T-helper 1 cell treated with Interleukin-12 subunit alpha and Interleukin-12 subunit beta and Interleukin-4 antibody, amounts not matched to agents 30 μg/mL and 1 μg/mL, for 36 hours (primary cell): Measurements from ENCODE around the gene PDE2A.
"Not testable (repeated sequence)": the region's sequence is repeated elsewhere in the genome, so short reads cannot be mapped to it uniquely, and the experiment has no call there.

Source experiments
- H3K27ac Mint-ChIP-seq: one replicate; pipeline ENCODE4 v1.8.0; 2021; ENCODE audit warnings: mild to moderate bottlenecking, mixed read lengths
- H3K27me3 Mint-ChIP-seq: one replicate; pipeline ENCODE4 v1.8.0; 2021; ENCODE audit warnings: low read depth, mixed read lengths
- H3K36me3 Mint-ChIP-seq: one replicate; pipeline ENCODE4 v1.8.0; 2021; ENCODE audit warnings: low read depth, mixed read lengths
- H3K4me1 Mint-ChIP-seq: one replicate; pipeline ENCODE4 v1.8.0; 2021; ENCODE audit warnings: low read depth, mixed read lengths
- H3K4me3 Mint-ChIP-seq: one replicate; pipeline ENCODE4 v1.8.0; 2021; ENCODE audit warnings: mild to moderate bottlenecking, moderate library complexity, mixed read lengths
- H3K9me3 Mint-ChIP-seq: one replicate; pipeline ENCODE4 v1.8.0; 2021; ENCODE audit warnings: mixed read lengths

PDE2A gene

GRCh38 chr11:72556433-72556832, 117.8 kb downstream of the PDE2A start:
- H3K27me3 Mint-ChIP-seq = peaks cover 39% of the 10 kb centered on the region
- H3K4me1 Mint-ChIP-seq = peaks cover 9% of the 10 kb centered on the region
- no peaks in the 10 kb centered on the region for H3K9me3 Mint-ChIP-seq
- no peaks in the 10 kb centered on the region for H3K36me3 Mint-ChIP-seq
- H3K27ac Mint-ChIP-seq = no peak overlapping the region
- H3K4me3 Mint-ChIP-seq = no peak overlapping the region

- H3K9me3 Mint-ChIP-seq, H3K4me3 Mint-ChIP-seq: not testable (repeated sequence)
These were observed 119.2 kb downstream of the PDE2A start for GRCh38 chr11:72555014-72555522.

GRCh38 chr11:72553706-72554105, 120.5 kb downstream of the PDE2A start:
- peaks cover 35% of the 10 kb centered on the region for H3K27me3 Mint-ChIP-seq
- H3K9me3 Mint-ChIP-seq = no peaks in the 10 kb centered on the region
- H3K27ac Mint-ChIP-seq = no peak overlapping the region
- no peaks in the 10 kb centered on the region for H3K36me3 Mint-ChIP-seq
- H3K4me1 Mint-ChIP-seq = peaks cover 9% of the 10 kb centered on the region
- H3K4me3 Mint-ChIP-seq = no peak overlapping the region

More at GRCh38 chr11:72555014-72555522, 119.2 kb downstream of the PDE2A start:
- not testable (repeated sequence) for H3K4me1 Mint-ChIP-seq, H3K36me3 Mint-ChIP-seq, H3K27ac Mint-ChIP-seq
- H3K27me3 Mint-ChIP-seq = peaks cover 39% of the 10 kb centered on the region

- H3K27ac Mint-ChIP-seq = no peak overlapping the region
- no peaks in the 10 kb centered on the region for H3K9me3 Mint-ChIP-seq
- no peaks in the 10 kb centered on the region for H3K36me3 Mint-ChIP-seq
- peaks cover 9% of the 10 kb centered on the region for H3K4me1 Mint-ChIP-seq
- H3K27me3 Mint-ChIP-seq = peaks cover 25% of the 10 kb centered on the region
- H3K4me3 Mint-ChIP-seq = no peak overlapping the region
These were observed 121.8 kb downstream of the PDE2A start for GRCh38 chr11:72552399-72552910.

- no peaks in the 10 kb centered on the region for H3K9me3 Mint-ChIP-seq
- H3K4me3 Mint-ChIP-seq = no peak overlapping the region
These were observed 122.7 kb downstream of the PDE2A start for GRCh38 chr11:72551571-72551970.

GRCh38 chr11:72548463-72548862, 125.8 kb downstream of the PDE2A start:
- H3K4me1 Mint-ChIP-seq = peaks cover 2% of the 10 kb centered on the region
- H3K27me3 Mint-ChIP-seq = peaks cover 18% of the 10 kb centered on the region
- H3K4me3 Mint-ChIP-seq = no peak overlapping the region
- no peaks in the 10 kb centered on the region for H3K36me3 Mint-ChIP-seq
- H3K9me3 Mint-ChIP-seq = no peaks in the 10 kb centered on the region
- no peak overlapping the region for H3K27ac Mint-ChIP-seq

More at GRCh38 chr11:72551571-72551970, 122.7 kb downstream of the PDE2A start:
- Mint-ChIP-seq H3K27me3 (peaks cover 19% of the 10 kb centered on the region), H3K4me1 (peaks cover 9% of the 10 kb centered on the region), H3K27ac (no peak overlapping the region), H3K36me3 (no peaks in the 10 kb centered on the region)

GRCh38 chr11:72546866-72547265, 127.4 kb downstream of the PDE2A start:
- Mint-ChIP-seq H3K27ac (no peak overlapping the region), H3K27me3 (peaks cover 16% of the 10 kb centered on the region), H3K4me1 (no peaks in the 10 kb centered on the region), H3K36me3 (no peaks in the 10 kb centered on the region), H3K9me3 (no peaks in the 10 kb centered on the region), H3K4me3 (no peak overlapping the region)

- H3K27me3 Mint-ChIP-seq = peaks cover 32% of the 10 kb centered on the region
- no peaks in the 10 kb centered on the region for H3K36me3 Mint-ChIP-seq
- no peaks in the 10 kb centered on the region for H3K4me1 Mint-ChIP-seq
- no peaks in the 10 kb centered on the region for H3K9me3 Mint-ChIP-seq
- H3K4me3 Mint-ChIP-seq = no peak overlapping the region
- no peak overlapping the region for H3K27ac Mint-ChIP-seq
These were observed 129.6 kb downstream of the PDE2A start for GRCh38 chr11:72544589-72544988.

GRCh38 chr11:72543849-72544542, 130.2 kb downstream of the PDE2A start:
- Mint-ChIP-seq H3K4me1 (no peaks in the 10 kb centered on the region), H3K9me3 (no peaks in the 10 kb centered on the region), H3K27ac (no peak overlapping the region), H3K4me3 (no peak overlapping the region), H3K27me3 (peaks cover 38% of the 10 kb centered on the region), H3K36me3 (no peaks in the 10 kb centered on the region)

- Mint-ChIP-seq H3K9me3 (no peaks in the 10 kb centered on the region), H3K4me3 (no peak overlapping the region), H3K27me3 (peaks cover 47% of the 10 kb centered on the region), H3K36me3 (no peaks in the 10 kb centered on the region), H3K27ac (no peak overlapping the region), H3K4me1 (no peaks in the 10 kb centered on the region)
These were observed 132.8 kb downstream of the PDE2A start for GRCh38 chr11:72541257-72541974.

- no peaks in the 10 kb centered on the region for H3K4me1 Mint-ChIP-seq
- peaks cover 60% of the 10 kb centered on the region for H3K27me3 Mint-ChIP-seq
- no peaks in the 10 kb centered on the region for H3K36me3 Mint-ChIP-seq
These were observed 137.2 kb downstream of the PDE2A start for GRCh38 chr11:72537051-72537450.

GRCh38 chr11:72535194-72535547, 139.1 kb downstream of the PDE2A start:
- H3K27ac Mint-ChIP-seq = no peak overlapping the region
- H3K27me3 Mint-ChIP-seq = peaks cover 63% of the 10 kb centered on the region
- H3K4me1 Mint-ChIP-seq = no peaks in the 10 kb centered on the region
- H3K4me3 Mint-ChIP-seq = no peak overlapping the region
- no peaks in the 10 kb centered on the region for H3K36me3 Mint-ChIP-seq
- H3K9me3 Mint-ChIP-seq = no peaks in the 10 kb centered on the region

More at GRCh38 chr11:72537051-72537450, 137.2 kb downstream of the PDE2A start:
- H3K9me3 Mint-ChIP-seq = no peaks in the 10 kb centered on the region
- H3K27ac Mint-ChIP-seq = no peak overlapping the region
- H3K4me3 Mint-ChIP-seq = no peak overlapping the region

GRCh38 chr11:72534371-72535193, 139.6 kb downstream of the PDE2A start:
- Mint-ChIP-seq H3K27me3 (peaks cover 58% of the 10 kb centered on the region), H3K36me3 (no peaks in the 10 kb centered on the region), H3K9me3 (no peaks in the 10 kb centered on the region), H3K4me1 (no peaks in the 10 kb centered on the region), H3K4me3 (no peak overlapping the region), H3K27ac (no peak overlapping the region)

- Mint-ChIP-seq H3K9me3 (no peaks in the 10 kb centered on the region), H3K4me1 (peaks cover 2% of the 10 kb centered on the region), H3K27me3 (peaks cover 30% of the 10 kb centered on the region), H3K36me3 (no peaks in the 10 kb centered on the region), H3K27ac (no peak overlapping the region), H3K4me3 (no peak overlapping the region)
These were observed 145.2 kb downstream of the PDE2A start for GRCh38 chr11:72529068-72529467.
